IMR-90 (cell line): ENCODE measurements around the gene ASIC2. TPM values are rescaled to one million over a fixed set of nuclear protein-coding genes. Genes with fewer than 3 reads are reported as not detected.

ENCODE experiments used
- ATAC-seq: fragments of 200-7000 bp; cut with Tn5 transposase; 2 replicates; pipeline ENCODE4 v1.9.1; 2020; ENCODE audit warnings: low read depth, mild to moderate bottlenecking, moderate library complexity
- BruUV-seq: library from RNA; stranded (reverse); fragments of 400-500 nt; replicated peaks from 2 replicates; lab custom pipeline; 2021; lab: Mats Ljungman, UMichigan
- CTCF ChIA-PET: fragments of 300-600 bp; formaldehyde crosslinking; extraction: SDS; loops from one replicate; lab custom pipeline; 2021; ENCODE audit warnings: antibody characterized with exemption; lab: Yijun Ruan, JAX
- POLR2A ChIA-PET: fragments of 300-600 bp; sonication (Branson Sonifier 250); formaldehyde crosslinking; loops from one replicate; lab custom pipeline; 2022; ENCODE audit warnings: antibody characterized with exemption; ENCODE audit not compliant: unreplicated experiment; lab: Charles Lee
- DNase-seq: peaks from one replicate; pipeline ENCODE4 v3.0.0; 2013
- H2AFZ ChIP-seq: replicated peaks from 2 replicates; pipeline ENCODE3; 2013; ENCODE audit warnings: low read length, mild to moderate bottlenecking; ENCODE audit not compliant: poor library complexity
- H2AK5ac ChIP-seq: 2 replicates; pipeline ENCODE4 v1.6.1; 2013; ENCODE audit warnings: low read depth, low read length, inconsistent platforms
- H2AK9ac ChIP-seq: replicated peaks from 2 replicates; pipeline ENCODE3; 2013; ENCODE audit warnings: mild to moderate bottlenecking, low read depth, low read length, moderate library complexity; ENCODE audit not compliant: poor library complexity
- H2BK120ac ChIP-seq: 2 replicates; pipeline ENCODE4 v1.6.1; 2013; ENCODE audit warnings: low read depth, low read length, inconsistent platforms
- H2BK15ac ChIP-seq: 3 replicates; pipeline ENCODE4 v1.6.1; 2013; ENCODE audit warnings: low read depth, low read length, inconsistent platforms
- H2BK20ac ChIP-seq: 2 replicates; pipeline ENCODE4 v1.6.1; 2013; ENCODE audit warnings: low read depth, mild to moderate bottlenecking, inconsistent platforms, low read length, moderate library complexity
- H2BK5ac ChIP-seq: 2 replicates; pipeline ENCODE4 v1.6.1; 2013; ENCODE audit warnings: mild to moderate bottlenecking, low read depth, low read length, inconsistent platforms; ENCODE audit not compliant: poor library complexity, severe bottlenecking
- H3K14ac ChIP-seq: replicated peaks from 2 replicates; pipeline ENCODE4 v1.6.1; 2013; ENCODE audit warnings: low read depth, low read length, inconsistent platforms
- H3K18ac ChIP-seq: 2 replicates; pipeline ENCODE4 v1.6.1; 2013; ENCODE audit warnings: low read depth, low read length, control low read depth
- H3K23ac ChIP-seq: 2 replicates; pipeline ENCODE4 v1.6.1; 2013; ENCODE audit warnings: low read depth, low read length, inconsistent platforms
- H3K27ac ChIP-seq: 2 replicates; pipeline ENCODE4 v1.5.1; 2013; ENCODE audit warnings: mild to moderate bottlenecking, control low read depth, low read length; ENCODE audit not compliant: insufficient read depth
- H3K27me3 ChIP-seq: 2 replicates; pipeline ENCODE4 v1.6.1; 2013; ENCODE audit warnings: low read length; ENCODE audit not compliant: control insufficient read depth, insufficient read depth
- H3K36me3 ChIP-seq: 2 replicates; pipeline ENCODE4 v1.6.1; 2013; ENCODE audit warnings: low read length, mixed read lengths; ENCODE audit not compliant: control insufficient read depth, insufficient read depth
- H3K4ac ChIP-seq: 2 replicates; pipeline ENCODE4 v1.6.1; 2013; ENCODE audit warnings: low read depth, low read length, inconsistent platforms
- H3K4me1 ChIP-seq: 2 replicates; pipeline ENCODE4 v1.6.1; 2013; ENCODE audit warnings: low read length, mixed read lengths; ENCODE audit not compliant: control insufficient read depth, insufficient read depth
- H3K4me2 ChIP-seq: 2 replicates; pipeline ENCODE4 v1.6.1; 2013; ENCODE audit warnings: low read depth, mild to moderate bottlenecking, control low read depth, low read length, moderate library complexity
- H3K4me3 ChIP-seq: 2 replicates; pipeline ENCODE4 v1.5.1; 2013; ENCODE audit warnings: low read depth, mild to moderate bottlenecking, control low read depth, low read length, moderate library complexity; ENCODE audit not compliant: insufficient read depth
- H3K56ac ChIP-seq: 2 replicates; pipeline ENCODE4 v1.6.1; 2013; ENCODE audit warnings: low read length, inconsistent platforms; ENCODE audit not compliant: insufficient read depth; ENCODE audit errors: extremely low read depth
- H3K79me1 ChIP-seq, 2 experiments: 2 replicates each; pipeline ENCODE4 v1.6.1; 2013; ENCODE audit warnings: low read length in 2 of 2, inconsistent platforms in 1 of 2, low read depth in 1 of 2
- H3K9ac ChIP-seq: 2 replicates; pipeline ENCODE4 v1.6.1; 2013; ENCODE audit warnings: low read depth, low read length, control low read depth
- H3K9me1 ChIP-seq: 2 replicates; pipeline ENCODE4 v1.6.1; 2013; ENCODE audit warnings: low read length, inconsistent platforms; ENCODE audit not compliant: insufficient read depth
- H3K9me3 ChIP-seq: 2 replicates; pipeline ENCODE4 v1.6.1; 2013; ENCODE audit warnings: low read length; ENCODE audit not compliant: control insufficient read depth, insufficient read depth
- H4K20me1 ChIP-seq: 2 replicates; pipeline ENCODE4 v1.6.1; 2013; ENCODE audit warnings: low read length, inconsistent platforms; ENCODE audit not compliant: insufficient read depth
- H4K5ac ChIP-seq: 2 replicates; pipeline ENCODE4 v1.6.1; 2013; ENCODE audit warnings: mild to moderate bottlenecking, low read depth, low read length, control low read depth
- H4K8ac ChIP-seq, 2 experiments: 2 replicates each; pipeline ENCODE4 v1.6.1; 2013; ENCODE audit warnings: low read depth in 2 of 2, low read length in 2 of 2, control low read depth in 1 of 2, inconsistent platforms in 1 of 2
- H4K91ac ChIP-seq: 2 replicates; pipeline ENCODE4 v1.6.1; 2013; ENCODE audit warnings: low read depth, low read length, inconsistent platforms; ENCODE audit not compliant: insufficient read depth
- BHLHE40 ChIP-seq: fragments of 150-350 bp; IDR thresholded peaks from 2 replicates; pipeline ENCODE4 v1.6.1; 2016; ENCODE audit warnings: mild to moderate bottlenecking, low read depth, low read length
- CEBPB ChIP-seq: IDR thresholded peaks from 2 replicates; pipeline ENCODE4 v1.6.1; 2012; ENCODE audit warnings: low read depth, low read length, improper control_type of control experiment
- FOS ChIP-seq: fragments of 150-350 bp; IDR thresholded peaks from 2 replicates; pipeline ENCODE4 v1.6.1; 2016; ENCODE audit warnings: low read depth, low read length
- MAZ ChIP-seq: IDR thresholded peaks from 2 replicates; pipeline ENCODE4 v1.6.1; 2012; ENCODE audit warnings: low read depth, mild to moderate bottlenecking, low read length, improper control_type of control experiment, moderate library complexity, borderline replicate concordance
- MXI1 ChIP-seq: IDR thresholded peaks from 2 replicates; pipeline ENCODE4 v1.6.1; 2012; ENCODE audit warnings: low read depth, mild to moderate bottlenecking, low read length, moderate library complexity, borderline replicate concordance
- NFE2L2 ChIP-seq: fragments of 150-350 bp; IDR thresholded peaks from 2 replicates; pipeline ENCODE4 v1.6.1; 2016; ENCODE audit warnings: low read depth, mild to moderate bottlenecking, low read length
- RCOR1 ChIP-seq: IDR thresholded peaks from 2 replicates; pipeline ENCODE4 v1.6.1; 2012; ENCODE audit warnings: mild to moderate bottlenecking, low read length, improper control_type of control experiment; ENCODE audit not compliant: insufficient replicate concordance
- RFX5 ChIP-seq: IDR thresholded peaks from 2 replicates; pipeline ENCODE4 v1.8.0; 2012; ENCODE audit warnings: low read depth, mild to moderate bottlenecking, low read length, moderate library complexity
- WGBS, 2 experiments: methylation state at CpG; one replicate each; pipeline versions ENCODE4 v1.1.5 to v1.1.7; 2013; ENCODE audit warnings: missing lambda C conversion rate in 2 of 2; ENCODE audit not compliant: insufficient read length in 1 of 2; ENCODE audit errors: extremely low coverage in 2 of 2; 5-methylcytosine and 5-hydroxymethylcytosine counted together
- dilution Hi-C: fragments of 300-500 bp; cut with HindIII; formaldehyde crosslinking; loops from one replicate; pipeline ENCODE4 v1.14.3; 2018; ENCODE audit warnings: low sequenced_read_pairs; ENCODE audit not compliant: unreplicated experiment
- in situ Hi-C: fragments of 300-500 bp; cut with MboI; formaldehyde crosslinking; loops from 3 replicates; pipeline ENCODE4 v1.14.3; 2019; ENCODE audit warnings: low sequenced_read_pairs, inconsistent platforms, mixed read lengths
- intact Hi-C: fragments of 100-400 bp; cut with micrococcal nuclease; formaldehyde crosslinking; loops from 2 replicates; pipeline ENCODE4 v1.10.0; 2022
- polyA plus RNA-seq, 3 experiments: library from polyadenylated mRNA; depleted of rRNA; stranded (reverse); fragments of >200 nt; gene quantifications; 2 replicates each; pipeline ENCODE4 v1.2.3, GENCODE V29; 2012; ENCODE audit warnings: low replicate concordance in 1 of 3
- total RNA-seq: library from RNA; depleted of rRNA; stranded (reverse); fragments of >200 nt; gene quantifications from 2 replicates; pipeline ENCODE4 v1.2.3, GENCODE V29; 2012
- TF ChIP-seq, protein P1 (sequence below): fragments of 150-350 bp; IDR thresholded peaks from 2 replicates; pipeline ENCODE4 v1.6.1; 2017; ENCODE audit warnings: mild to moderate bottlenecking, antibody characterized with exemption, low read length, low read depth
- TF ChIP-seq, protein P2 (sequence below): fragments of 150-350 bp; IDR thresholded peaks from 2 replicates; pipeline ENCODE4 v1.6.1; 2016; ENCODE audit warnings: low read depth, mild to moderate bottlenecking, low read length, moderate library complexity, borderline replicate concordance

The ASIC2 gene
- total and polyA plus RNA-seq, 2 of the 4 experiments (the other 2 are of a cell fraction): under 0.01 to 0.15 TPM

- no peak overlapping the region for H3K56ac ChIP-seq
- TF ChIP-seq MAZ (no peak), RFX5 (no peak), MXI1 (no peak), FOS (no peak), CEBPB (no peak), BHLHE40 (no peak), RCOR1 (no peak), NFE2L2 (no peak)
- TF ChIP-seq, protein P1, sequence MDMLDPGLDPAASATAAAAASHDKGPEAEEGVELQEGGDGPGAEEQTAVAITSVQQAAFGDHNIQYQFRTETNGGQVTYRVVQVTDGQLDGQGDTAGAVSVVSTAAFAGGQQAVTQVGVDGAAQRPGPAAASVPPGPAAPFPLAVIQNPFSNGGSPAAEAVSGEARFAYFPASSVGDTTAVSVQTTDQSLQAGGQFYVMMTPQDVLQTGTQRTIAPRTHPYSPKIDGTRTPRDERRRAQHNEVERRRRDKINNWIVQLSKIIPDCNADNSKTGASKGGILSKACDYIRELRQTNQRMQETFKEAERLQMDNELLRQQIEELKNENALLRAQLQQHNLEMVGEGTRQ: no peak
- TF ChIP-seq, protein P2, sequence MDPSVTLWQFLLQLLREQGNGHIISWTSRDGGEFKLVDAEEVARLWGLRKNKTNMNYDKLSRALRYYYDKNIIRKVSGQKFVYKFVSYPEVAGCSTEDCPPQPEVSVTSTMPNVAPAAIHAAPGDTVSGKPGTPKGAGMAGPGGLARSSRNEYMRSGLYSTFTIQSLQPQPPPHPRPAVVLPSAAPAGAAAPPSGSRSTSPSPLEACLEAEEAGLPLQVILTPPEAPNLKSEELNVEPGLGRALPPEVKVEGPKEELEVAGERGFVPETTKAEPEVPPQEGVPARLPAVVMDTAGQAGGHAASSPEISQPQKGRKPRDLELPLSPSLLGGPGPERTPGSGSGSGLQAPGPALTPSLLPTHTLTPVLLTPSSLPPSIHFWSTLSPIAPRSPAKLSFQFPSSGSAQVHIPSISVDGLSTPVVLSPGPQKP: no peak
- POLR2A ChIA-PET: no interaction called here
- no peak overlapping the region for H4K91ac ChIP-seq
- no peak overlapping the region for H3K9ac ChIP-seq
- in situ Hi-C loops: no loop called here
- no TSS peak for BruUV-seq
- no peaks in the 10 kb centered on the region for H3K9me3 ChIP-seq
- CTCF ChIA-PET: no interaction called here
- no peak overlapping the region for H4K8ac ChIP-seq
- no peak overlapping the region for H3K4me3 ChIP-seq
- no peak for ATAC-seq
- no peaks in the 10 kb centered on the region for H3K4me1 ChIP-seq
- peaks cover 2% of the 10 kb centered on the region for H3K27me3 ChIP-seq
- no peaks in the 10 kb centered on the region for H3K9me1 ChIP-seq
- H3K27ac ChIP-seq: no peak overlapping the region
- H3K4me2 ChIP-seq: no peak overlapping the region
- no peak overlapping the region for H3K23ac ChIP-seq
- dilution Hi-C loops: no loop called here
- no peaks in the 10 kb centered on the region for H4K20me1 ChIP-seq
- DNase-seq: no peak
- no peak overlapping the region for H2BK5ac ChIP-seq
- H2AFZ ChIP-seq: no peak overlapping the region
- H3K18ac ChIP-seq: no peak overlapping the region
- H2AK9ac ChIP-seq: no peak overlapping the region
- intact Hi-C loops: no loop called here
- no peak overlapping the region for H3K14ac ChIP-seq
- no peak overlapping the region for H2BK20ac ChIP-seq
- H3K36me3 ChIP-seq: no peaks in the 10 kb centered on the region
- no peak overlapping the region for H2BK15ac ChIP-seq
- H4K5ac ChIP-seq: no peak overlapping the region
- no peak overlapping the region for H3K4ac ChIP-seq
- H3K79me1 ChIP-seq: no peaks in the 10 kb centered on the region
- no peak overlapping the region for H2AK5ac ChIP-seq
- no CpG with 5 or more reads among the region's 4 CpGs for WGBS, 2 experiments
- H2BK120ac ChIP-seq: no peak overlapping the region
Measured at GRCh38 chr17:33096161-33096560, 196.9 kb downstream of the ASIC2 start.
